Panc1 (cell line): ENCODE measurements around the gene HS2ST1.

Source experiments
- CTCF ChIP-seq: fragments of 450-650 bp; IDR thresholded peaks from 2 replicates; pipeline ENCODE4 v1.5.1; 2017; ENCODE audit warnings: mild to moderate bottlenecking
- REST ChIP-seq, 2 experiments: IDR thresholded peaks; 2 replicates each; pipeline ENCODE4 v1.6.1; 2011 to 2012; ENCODE audit warnings: low read depth in 2 of 2, control low read depth in 1 of 2, low read length in 1 of 2, mild to moderate bottlenecking in 1 of 2, moderate library complexity in 1 of 2; ENCODE audit not compliant: insufficient read depth in 1 of 2
- SIN3A ChIP-seq: IDR thresholded peaks from 2 replicates; pipeline ENCODE4 v1.6.1; 2012; ENCODE audit warnings: low read depth, mild to moderate bottlenecking, low read length, moderate library complexity, borderline replicate concordance; ENCODE audit not compliant: insufficient read depth
- TCF7L2 ChIP-seq: IDR thresholded peaks from 2 replicates; pipeline ENCODE4 v1.6.1; 2011; ENCODE audit warnings: mild to moderate bottlenecking, low read depth, low read length, inconsistent platforms

GRCh38 chr1:87104140-87104539 is 189.7 kb downstream of the HS2ST1 start:
- no peak for TF ChIP-seq CTCF
- no peak for TF ChIP-seq TCF7L2
- TF ChIP-seq SIN3A: no peak
- TF ChIP-seq REST (IDR thresholded peaks at IDR 0.05; ENCODE audit: insufficient read depth in 1 of 2, low read depth in 2 of 2, low read length in 1 of 2): no peak
